Stimulated activated CD8-positive, alpha-beta memory T cell treated with anti-CD3 and anti-CD28 coated beads, Interleukin-12 subunit alpha, Interleukin-12 subunit beta, amount 100 ng/mL, for 24 hours (primary cell): ENCODE data around the gene NCLN.
"Not testable (repeated sequence)": the region's sequence is repeated elsewhere in the genome, so short reads cannot be mapped to it uniquely, and the experiment has no call there.

Experiments used
- DNase-seq: peaks from one replicate; pipeline ENCODE4 v3.0.0-alpha.2; 2020; ENCODE audit errors: extremely low read depth

NCLN gene

DNA sequence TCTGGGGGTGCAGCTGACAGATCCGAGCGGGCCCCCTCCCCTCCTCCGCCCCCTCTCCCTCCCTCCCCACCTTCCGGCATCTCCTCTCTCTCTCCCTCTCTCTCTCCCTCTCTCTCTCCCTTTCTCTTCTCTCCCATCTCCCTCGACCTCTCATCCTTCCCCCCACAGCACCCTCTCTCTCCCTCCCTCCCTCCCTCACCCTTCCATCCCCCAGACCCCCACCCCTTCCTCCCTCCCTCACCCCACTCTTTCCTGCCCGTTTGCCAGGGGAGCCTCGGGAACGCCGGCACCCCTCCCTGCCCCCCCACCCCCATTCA is 39.4 kb downstream of the NCLN start:
- DNase-seq, result no peak

DNA sequence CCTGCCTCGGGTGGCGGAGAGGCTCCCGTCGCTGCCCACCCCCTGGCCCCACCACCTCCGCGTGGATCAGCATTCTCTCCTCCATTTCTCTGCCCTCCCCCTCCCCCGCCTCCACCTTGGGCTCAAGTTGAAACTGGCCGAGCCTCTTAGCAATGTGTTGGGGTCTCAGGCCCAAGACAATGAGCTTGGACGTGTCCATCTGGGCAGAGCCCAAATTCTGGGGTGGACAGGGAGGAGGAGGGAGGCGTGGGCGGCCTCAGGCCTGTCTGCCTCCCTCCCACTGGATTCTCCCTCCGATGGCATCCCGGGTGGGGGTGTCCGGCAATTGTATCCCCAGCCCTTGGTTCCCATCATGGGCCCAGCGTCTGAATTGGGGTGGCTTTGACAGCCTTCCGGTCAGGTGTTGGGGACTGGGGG is 40.0 kb downstream of the NCLN start:
- no peak for DNase-seq

DNA sequence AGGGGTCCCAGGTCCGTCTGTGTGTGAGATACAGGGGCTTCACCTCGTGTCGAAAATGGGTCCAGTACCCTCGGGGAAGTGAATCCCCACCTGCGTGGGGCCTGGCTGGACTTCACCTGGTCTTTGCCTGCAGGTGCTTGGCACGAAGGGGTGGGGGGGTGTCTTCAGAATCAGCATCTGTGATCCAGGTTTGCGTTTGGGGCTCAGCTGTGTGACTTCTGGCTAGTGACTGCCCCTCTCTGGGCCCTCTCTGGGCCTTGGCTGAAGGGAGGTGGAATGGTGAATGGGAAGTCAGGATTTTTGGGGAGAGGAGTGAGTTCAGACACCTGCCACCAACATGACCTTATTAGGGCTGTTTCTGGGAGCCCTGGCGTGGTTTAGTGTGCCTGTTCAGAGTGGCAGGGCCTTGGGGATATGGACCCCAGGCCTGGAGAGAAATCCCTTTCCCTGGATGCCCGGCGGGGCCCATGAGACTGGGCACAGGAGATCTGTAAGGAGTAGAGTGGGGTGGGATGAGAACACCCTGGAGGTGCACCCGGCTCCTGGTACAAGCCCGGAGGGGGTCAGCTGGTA is 41.4 kb downstream of the NCLN start:
- no peak for DNase-seq

DNA sequence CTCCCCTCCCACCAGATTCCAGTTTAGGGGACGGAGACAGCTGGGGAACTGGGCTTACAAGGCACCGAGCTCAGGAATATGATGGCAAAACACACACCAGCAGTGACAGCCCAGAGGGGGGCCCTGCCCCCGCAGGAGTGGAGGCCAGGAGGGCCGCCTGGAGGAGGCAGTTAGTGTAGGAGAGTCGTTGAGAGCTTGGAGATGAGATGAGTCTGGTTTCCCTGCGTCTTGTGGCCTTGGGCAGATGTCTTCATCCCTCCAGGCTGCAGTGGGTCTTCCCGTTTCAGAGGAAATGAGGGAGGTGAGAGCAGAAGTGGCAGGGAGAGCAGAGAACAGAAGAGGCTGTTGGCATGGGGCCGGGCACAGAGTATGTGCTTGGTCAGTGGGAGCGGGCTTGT is 43.6 kb downstream of the NCLN start:
- no peak for DNase-seq

DNA sequence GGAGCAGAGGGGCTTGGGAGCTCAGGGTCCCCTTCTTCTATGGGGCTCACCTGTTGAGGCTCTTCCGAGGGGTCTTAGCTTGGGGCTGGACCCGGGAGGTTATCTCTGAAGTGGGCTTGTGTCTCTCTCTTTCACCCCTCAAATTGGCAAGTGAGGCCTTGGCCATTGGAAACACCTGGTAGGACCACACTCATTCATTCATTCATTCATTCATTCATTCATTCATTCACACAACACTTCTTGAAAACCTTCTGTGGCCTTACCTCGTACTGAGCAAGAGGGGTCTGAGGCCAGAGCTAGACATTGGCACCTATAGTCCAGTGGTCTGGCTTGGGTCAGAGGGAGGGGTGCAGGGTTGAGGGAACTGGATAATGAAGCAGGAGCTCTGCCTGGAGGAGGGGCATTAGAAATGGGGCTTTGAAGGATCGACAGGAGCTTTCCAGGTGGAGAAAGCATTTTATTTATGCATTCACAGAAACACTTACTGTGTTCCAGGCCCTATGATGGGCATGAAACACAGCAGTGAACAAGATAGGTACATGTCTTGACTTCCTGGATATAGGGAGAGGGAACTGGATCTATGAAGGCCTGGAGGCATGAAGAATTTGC is 44.3 kb downstream of the NCLN start:
- no peak for DNase-seq

DNA sequence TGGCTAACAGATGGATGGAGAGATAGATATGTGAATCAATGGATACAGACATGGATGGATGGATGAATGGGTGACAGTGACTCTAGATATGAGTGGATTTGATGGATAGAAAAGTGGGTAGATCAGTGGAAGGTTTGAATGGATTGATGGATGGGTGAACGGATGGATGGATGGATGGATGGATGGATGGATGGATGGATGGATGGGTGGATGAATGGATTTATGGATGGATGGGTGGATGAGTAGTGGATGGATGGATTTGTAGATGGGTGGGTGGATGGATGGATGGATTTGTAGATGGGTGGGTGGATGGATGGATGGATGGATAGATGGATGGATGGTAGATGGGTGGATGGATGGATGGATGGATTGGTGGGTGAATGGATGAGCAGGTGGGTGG is 45.6 kb downstream of the NCLN start:
- no peak for DNase-seq

DNA sequence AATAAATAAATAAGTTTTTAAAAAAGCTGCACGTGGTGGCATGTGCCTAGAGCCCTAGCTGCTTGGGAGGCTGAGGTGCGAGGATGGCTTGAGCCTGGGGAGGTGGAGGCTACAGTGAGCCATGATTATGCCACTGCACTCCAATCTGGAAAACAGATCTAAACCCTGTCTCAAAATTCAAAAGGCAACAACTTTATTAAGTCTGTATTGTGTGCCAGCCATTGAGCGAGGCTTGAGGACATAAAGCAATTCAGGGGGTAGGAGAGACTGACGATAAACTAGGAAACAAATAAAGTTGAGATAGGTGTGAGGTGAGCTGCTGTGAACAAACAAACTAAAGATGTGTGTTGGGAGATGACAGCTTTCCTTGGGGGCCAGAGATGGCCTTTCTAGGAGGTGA is 47.4 kb downstream of the NCLN start:
- no peak for DNase-seq

DNA sequence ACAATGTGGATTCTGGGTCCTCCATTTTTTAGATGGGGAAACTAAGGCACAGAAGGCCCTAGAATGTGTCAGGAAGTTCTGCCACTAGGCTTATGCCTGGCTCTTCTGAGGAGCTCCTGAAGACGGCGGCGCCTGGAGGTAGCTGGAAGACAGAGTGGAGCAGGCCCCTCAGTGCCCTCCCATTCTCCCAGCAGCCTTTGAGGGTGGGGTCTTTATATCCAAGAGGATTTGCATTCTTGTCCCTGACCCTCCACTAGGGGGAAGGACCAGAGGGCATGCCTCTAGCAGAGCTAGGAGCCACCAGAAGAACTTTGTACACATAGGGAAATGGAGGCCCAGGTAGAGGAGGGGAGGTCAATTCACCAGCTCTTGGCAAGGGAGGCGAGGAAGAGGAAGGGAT is 48.1 kb downstream of the NCLN start:
- no peak for DNase-seq

DNA sequence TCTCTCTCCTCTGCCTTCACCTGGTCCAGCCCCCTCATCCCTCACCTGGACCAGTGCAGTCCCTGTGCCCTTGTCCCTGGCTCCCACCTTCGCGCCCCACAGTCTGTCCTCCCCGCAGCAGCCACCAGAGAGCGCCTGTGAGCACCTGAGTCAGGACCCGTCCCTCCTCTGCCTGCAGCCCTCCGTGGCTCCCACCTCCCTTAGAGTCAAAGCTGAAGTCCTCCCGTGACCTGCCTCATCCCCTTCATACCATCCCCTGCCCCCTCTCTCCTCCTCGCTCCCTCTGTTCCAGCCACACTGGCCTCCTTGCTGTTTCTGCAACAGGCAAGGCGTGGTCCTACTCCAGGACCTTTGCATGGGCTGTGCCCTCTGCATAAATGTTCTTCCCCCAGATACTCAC is 49.1 kb downstream of the NCLN start:
- DNase-seq, result no peak

DNA sequence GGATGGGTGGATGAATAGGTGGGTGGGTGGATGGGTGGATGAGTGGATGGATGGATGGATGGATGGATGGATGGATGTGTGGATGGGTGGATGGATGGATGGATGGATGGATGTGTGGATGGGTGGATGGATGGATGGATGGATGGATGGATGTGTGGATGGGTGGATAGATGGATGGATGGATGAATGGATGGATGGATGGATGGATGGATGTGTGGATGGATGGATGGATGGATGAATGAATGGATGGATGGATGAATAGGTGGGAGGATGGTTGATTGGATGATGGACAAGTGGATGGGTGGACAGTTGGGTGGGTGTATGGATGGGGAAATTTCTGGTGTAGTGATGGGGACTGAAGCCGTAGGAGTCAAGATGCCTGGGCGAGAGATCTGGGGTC is 49.9 kb downstream of the NCLN start:
- not testable (repeated sequence) for DNase-seq

DNA sequence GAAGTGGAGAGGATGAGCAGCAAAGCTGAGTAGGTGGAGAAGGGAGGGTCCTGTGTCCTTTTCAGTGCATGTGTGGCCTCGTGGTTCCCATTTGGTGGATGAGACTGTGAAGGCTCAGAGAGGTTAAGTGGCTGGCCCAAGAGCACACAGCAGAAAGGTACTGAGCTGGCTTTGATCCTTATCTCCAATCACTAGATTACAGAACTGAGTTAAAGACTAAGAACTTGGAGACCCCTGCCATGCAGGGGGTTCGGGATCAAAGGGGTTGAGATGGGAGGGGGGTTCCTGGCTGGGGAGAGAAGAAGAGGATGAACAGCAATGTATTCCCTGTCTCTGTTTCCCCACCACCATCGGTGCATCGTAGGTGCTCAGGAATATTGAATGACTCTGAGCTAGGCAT is 50.5 kb downstream of the NCLN start:
- no peak for DNase-seq

DNA sequence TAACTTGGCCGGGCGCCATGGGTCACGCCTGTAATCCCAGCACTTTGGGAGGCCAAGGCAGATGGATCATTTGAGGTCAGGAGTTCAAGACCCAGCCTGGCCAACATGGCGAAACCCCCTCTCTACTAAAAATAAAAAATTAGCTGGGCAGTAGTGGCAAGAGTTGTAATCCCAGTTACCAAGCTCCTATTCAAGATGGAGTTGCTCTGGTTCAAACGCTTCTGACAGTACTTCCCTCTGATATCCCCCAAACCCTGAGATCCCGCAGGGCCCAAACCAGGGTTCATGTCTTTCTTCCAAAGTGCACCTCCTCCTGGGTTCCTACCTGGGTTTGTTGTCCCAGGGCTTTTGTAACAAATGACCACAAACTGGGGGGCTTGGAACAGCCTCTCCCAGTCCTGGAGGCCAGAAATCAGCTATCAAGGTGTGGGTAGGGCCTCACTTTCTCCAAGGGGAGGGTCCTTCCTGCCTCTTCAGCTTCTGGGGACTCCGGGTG is 52.4 kb downstream of the NCLN start:
- no peak for DNase-seq

DNA sequence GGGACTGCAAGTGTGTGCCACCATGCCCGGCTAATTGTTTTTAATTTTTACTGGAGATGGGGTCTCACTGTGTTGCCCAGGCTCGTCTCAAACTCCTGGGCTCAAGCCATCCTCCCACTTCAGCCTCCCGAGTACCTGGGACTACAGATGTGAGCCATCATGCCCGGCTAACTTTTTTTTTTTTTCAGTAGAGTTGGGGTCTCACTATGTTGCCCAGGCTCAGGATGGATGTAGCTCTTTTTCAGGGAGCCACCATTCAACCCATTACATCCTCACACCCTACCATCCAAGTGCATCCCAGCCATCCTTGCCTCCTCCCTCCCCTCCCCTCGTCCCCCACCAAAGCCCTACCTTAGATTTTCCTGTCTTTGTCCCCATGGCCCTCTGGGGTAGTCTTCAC is 53.6 kb downstream of the NCLN start:
- DNase-seq, result no peak

DNA sequence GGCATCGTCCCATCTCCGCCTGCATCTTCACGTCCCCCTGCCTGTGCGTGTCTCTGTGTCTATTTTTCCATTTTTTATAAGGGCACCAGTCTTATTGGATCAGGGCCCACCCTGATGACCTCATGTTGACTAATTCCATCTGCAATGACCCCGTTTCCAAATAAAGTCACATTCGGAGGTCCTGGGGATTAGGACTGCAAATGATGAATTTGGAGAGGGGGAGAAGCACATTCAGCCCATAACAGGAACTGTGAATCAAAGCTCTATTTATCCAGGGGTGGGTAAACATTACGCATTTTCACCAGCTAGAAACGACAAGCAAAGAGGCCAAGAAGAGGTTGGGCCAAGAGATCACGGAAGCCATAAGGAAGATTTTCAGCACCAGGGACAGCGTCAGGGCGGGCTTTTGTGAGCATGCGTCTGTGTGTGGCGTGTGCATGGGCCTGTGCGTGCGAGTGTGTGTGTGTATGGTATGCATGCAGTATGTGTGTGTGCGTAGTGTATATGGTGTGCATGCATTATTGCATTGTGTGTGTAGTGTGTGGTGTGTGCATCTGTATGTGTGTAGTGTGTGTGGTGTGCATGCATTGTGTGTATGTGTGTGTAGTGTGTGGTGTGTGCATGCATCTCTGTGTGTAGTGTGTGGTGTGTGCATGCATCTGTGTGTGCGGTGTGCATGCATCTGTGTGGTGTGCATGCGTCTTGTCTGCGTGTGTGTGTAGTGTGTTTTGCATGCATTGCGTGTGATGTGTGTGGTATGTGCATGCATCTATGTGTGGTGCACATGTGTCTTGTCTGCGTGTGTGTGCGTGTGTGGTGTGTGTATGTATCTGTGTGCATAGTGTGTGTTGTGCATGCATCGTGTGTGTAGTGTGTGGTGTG is 58.3 kb downstream of the NCLN start:
- no peak for DNase-seq

DNA sequence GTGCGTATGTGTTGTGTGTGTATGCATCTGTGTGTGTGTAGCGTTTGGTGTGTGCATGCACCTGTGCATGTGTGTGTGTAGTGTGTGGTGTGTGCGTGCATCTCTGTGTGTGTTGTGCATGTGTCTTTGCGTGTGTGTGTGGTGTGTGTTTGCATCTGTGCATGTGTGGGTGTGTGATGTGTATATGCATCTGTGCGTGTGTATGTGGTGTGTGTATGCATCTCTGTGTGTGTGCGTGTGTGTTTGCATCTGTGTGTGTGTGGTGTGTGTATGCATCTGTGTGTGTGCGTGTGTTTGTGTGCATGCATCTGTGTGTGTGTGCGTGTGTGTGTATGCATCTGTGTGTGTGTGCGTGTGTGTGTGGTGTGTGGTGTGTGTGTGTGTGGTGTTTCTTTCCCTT is 59.3 kb downstream of the NCLN start:
- DNase-seq, result no peak

DNA sequence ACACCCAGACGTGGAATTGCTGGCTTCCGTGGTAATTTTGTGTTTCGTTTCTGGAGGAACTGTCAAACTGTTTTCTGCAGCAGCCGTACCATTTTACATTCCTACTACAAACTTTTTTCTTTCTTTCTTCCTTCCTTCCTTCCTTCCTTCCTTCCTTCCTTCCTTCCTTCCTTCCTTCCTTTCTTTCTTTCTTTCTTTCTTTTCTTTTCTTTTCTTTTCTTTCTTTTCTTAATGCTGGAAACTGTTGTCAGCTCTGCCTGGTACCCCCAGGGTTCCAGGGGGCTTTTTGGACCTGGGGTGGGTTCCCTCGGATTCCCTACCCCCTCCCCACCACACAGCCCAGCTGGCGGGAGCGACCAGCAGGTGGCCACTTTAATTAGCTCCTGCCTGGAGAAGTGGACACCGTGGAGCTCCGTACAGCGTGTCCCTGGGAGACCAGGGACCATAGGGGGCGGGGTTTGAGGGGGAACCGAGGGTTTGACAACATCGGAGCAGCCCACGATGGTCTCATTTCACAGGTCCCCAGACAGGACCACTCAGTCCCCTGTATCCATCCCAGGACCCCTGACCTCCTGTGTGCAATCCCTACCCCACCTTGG is 63.1 kb downstream of the NCLN start:
- DNase-seq, result no peak

DNA sequence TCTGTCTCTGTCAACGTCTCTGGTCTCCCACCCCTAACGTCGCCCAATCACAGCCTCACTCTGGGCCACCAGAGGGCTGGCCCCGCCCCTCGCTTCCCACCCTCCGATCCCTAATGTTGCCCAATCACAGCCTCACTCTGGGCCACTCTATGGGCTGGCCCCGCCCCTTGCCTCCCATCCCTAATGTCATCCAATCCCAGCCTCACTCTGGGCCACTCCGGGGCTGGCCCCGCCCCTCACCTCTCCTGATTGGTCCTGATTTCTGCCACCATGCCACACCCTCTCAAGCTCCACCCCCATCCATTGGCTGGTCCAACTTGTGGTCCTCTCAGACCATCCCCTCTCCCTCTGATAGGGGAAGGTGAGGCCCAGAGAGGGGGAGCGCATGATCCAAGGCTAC is 63.7 kb downstream of the NCLN start:
- DNase-seq, result no peak

DNA sequence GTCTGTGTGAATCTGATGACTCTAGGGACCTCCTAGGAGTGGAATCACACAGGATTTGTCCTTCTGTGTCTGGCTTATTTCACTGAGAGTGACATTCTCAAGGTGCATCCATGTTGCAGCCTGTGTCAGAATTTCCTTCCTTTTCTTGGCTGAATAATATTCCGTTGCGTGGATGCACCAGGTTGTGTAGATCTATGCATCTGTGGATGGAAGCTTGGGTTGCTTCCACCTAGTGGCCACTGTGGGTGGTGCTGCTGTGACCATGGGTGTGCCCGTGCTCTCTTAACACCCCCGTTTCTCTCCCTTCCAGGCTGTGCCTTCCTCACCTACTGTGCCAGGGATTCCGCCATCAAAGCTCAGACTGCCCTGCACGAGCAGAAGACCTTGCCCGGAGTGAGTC is 64.9 kb downstream of the NCLN start:
- DNase-seq, result no peak

DNA sequence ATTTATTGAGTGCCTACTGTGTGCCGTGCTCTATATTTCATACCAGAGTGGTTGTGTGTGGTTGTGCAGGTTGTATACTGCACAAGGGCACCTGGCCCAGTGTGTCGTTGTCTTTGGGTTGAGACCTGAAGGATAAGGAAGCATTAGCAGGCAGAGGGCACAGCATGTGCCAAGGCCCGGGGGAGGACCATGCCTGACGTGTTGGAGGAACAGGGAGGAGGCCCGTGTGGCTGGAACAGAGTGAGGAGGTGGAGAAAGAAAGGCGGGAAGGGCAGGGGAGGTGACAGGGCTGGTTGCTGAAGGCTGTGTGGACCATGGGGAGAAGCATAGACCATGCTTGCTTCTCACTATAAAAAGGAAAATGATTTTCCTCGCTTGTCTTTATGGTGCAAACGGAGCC is 65.5 kb downstream of the NCLN start:
- DNase-seq, result no peak

DNA sequence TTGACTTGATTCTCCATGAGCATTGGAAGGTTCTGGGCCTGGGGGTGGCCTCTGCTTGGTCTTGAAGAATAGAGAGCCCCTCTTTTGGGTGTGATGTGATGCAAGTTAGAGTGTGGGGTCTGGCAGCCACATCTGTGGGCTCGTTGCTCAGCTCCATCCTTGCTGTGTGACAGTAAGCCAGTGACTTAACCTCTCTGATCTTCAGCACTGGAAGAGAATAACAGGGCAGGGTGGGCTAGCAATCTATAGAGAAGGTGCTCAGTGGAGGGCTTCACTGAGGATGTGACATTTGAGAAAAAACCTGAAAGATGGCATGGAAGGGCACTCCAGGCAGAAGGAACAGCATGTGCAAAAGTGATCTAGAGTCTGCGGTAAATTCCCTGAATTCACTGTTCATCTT is 66.9 kb downstream of the NCLN start:
- DNase-seq, result no peak

DNA sequence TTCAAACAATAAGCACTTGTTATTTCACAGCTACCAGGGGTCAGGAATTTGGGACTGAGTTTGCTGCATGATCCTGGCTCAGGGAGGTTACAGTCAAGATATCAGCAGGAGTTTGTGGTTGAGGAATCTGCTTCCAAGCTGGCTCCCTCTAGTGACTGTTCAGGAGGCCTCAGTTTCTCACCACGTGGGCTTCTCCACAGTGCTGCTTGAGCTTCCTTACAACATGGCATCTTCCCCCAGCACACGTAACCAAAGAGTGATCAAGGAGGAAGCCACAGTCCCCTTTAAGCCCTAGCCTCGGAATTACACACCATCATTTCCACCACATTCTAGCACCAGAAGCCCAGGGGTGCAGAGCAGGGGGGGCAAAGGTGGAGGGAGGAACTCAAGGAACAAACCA is 67.5 kb downstream of the NCLN start:
- DNase-seq, result no peak

DNA sequence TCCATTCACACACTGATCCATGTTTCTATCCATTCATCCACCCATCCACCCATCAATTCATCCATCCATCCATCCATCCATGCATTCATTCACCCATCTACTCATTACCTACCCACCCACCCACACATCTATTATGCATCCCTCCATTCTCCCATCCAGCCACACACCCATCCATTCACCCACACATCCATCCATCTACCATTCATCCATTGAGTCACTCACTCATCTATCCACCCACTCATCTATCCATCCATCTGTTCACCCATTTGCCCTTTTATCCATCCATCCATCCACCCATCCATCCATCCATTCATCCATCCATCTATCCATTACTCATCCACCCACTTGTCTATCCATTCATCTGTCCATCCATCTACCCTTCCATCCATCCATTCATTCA is 68.8 kb downstream of the NCLN start:
- DNase-seq, result no peak

DNA sequence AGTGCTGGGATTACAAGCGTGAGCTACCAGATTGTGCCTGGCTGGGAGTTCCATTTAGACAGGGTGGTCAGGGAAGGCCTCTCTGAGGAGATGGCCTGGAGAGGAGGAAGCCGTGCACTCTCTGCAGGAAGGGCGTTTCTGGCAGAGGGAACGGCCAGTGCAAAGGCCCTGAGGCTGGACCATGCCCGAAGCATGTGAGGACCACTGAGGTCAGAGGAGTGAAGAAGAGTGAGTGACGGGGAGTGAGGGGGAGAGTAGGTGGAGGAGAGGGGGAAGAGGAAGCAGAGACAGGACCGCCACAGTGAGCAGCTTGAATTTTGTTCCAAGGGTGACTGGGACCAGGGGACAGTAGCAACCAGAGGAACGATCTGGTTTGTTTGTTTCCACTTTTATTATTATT is 71.3 kb downstream of the NCLN start:
- no peak for DNase-seq
